Measurements from ENCODE around the gene LAMA2.
A peak's percentile ranks its signal among the peaks of the same experiment; 100 is the strongest.

The LAMA2 gene

GRCh38 chr6:129469070-129469662 is 586.2 kb downstream of the LAMA2 start:
- DNase-seq = no peak

- DNase-seq = no peak
Measured at GRCh38 chr6:129472239-129472638, 589.3 kb downstream of the LAMA2 start.

GRCh38 chr6:129473546-129473945 is 590.6 kb downstream of the LAMA2 start:
- no peak for DNase-seq

GRCh38 chr6:129475477-129476247 is 592.7 kb downstream of the LAMA2 start:
- no peak for DNase-seq

- DNase-seq = no peak
Measured at GRCh38 chr6:129476248-129476564, 593.3 kb downstream of the LAMA2 start.

GRCh38 chr6:129476810-129477209 is 593.9 kb downstream of the LAMA2 start:
- no peak for DNase-seq

GRCh38 chr6:129478379-129478778 is 595.4 kb downstream of the LAMA2 start:
- DNase-seq = no peak

- no peak for DNase-seq
Measured at GRCh38 chr6:129481706-129482105, 598.8 kb downstream of the LAMA2 start.

GRCh38 chr6:129485746-129486145 is 602.8 kb downstream of the LAMA2 start:
- DNase-seq = no peak

GRCh38 chr6:129486327-129486726 is 603.4 kb downstream of the LAMA2 start:
- DNase-seq = no peak

- no peak for DNase-seq
Measured at GRCh38 chr6:129488313-129488712, 605.4 kb downstream of the LAMA2 start.

- no peak for DNase-seq
Measured at GRCh38 chr6:129489215-129489765, 606.4 kb downstream of the LAMA2 start.

GRCh38 chr6:129490521-129491255 is 607.8 kb downstream of the LAMA2 start:
- peak; percentile 89 for DNase-seq

GRCh38 chr6:129491436-129491835 is 608.5 kb downstream of the LAMA2 start:
- no peak for DNase-seq

- DNase-seq = no peak
Measured at GRCh38 chr6:129492260-129492659, 609.3 kb downstream of the LAMA2 start.

GRCh38 chr6:129493354-129493902 is 610.5 kb downstream of the LAMA2 start:
- DNase-seq = no peak

- no peak for DNase-seq
Measured at GRCh38 chr6:129494099-129494498, 611.2 kb downstream of the LAMA2 start.

- DNase-seq = no peak
Measured at GRCh38 chr6:129494586-129494985, 611.6 kb downstream of the LAMA2 start.

- no peak for DNase-seq
Measured at GRCh38 chr6:129495652-129496051, 612.7 kb downstream of the LAMA2 start.

GRCh38 chr6:129497481-129498441 is 614.8 kb downstream of the LAMA2 start:
- DNase-seq = no peak

GRCh38 chr6:129498541-129498940 is 615.6 kb downstream of the LAMA2 start:
- peak; percentile 10 for DNase-seq

Data from CD4-positive, alpha-beta T cell treated with Interleukin-4 for 4 hours (primary cell).